ENCODE measurements around the gene TAF6. TPM values are rescaled to one million over a fixed set of nuclear protein-coding genes. Genes with fewer than 3 reads are reported as not detected.

The TAF6 gene
- total and polyA plus RNA-seq, 9 of the 15 experiments (the other 6 are each of a cell fraction or from before 2014, with no cell fraction given), result 0.78 to 78.7 (median 21.3) TPM

GRCh38 chr7:100124301-100125230, 5.4 kb upstream of the TAF6 start (continued):
- TF ChIP-seq BCLAF1 (IDR thresholded peaks at IDR 0.05; ENCODE audit: borderline replicate concordance in 1 of 2, control insufficient read depth in 1 of 2, low read depth in 2 of 2, low read length in 1 of 2), result no peak

GRCh38 chr7:100122568-100122967, 3.4 kb upstream of the TAF6 start:
- peak overlapping the region; percentile 36 for H3K4me2 ChIP-seq (ENCODE audit: insufficient read depth, low read length)
- H3K9me1 ChIP-seq (ENCODE audit: control insufficient read depth, insufficient read depth, low read length), result no peaks in the 10 kb centered on the region
- no peak overlapping the region for H3K4me3 ChIP-seq
- no peak for ATAC-seq
- peak overlapping the region; percentile 65 for H3K27ac ChIP-seq (ENCODE audit: extremely low read depth, low read depth, low read length)
- ChIA-PET POLR2A (interaction anchor here (0.6 to 5.7 kb wide), 5 partner anchors 19 to 618 kb away, joined by 3 to 45 read pairs (median 3); partner anchors contain the start of genes AP4M1, MCM7 and ZNF3), CTCF (ENCODE audit: low intra/inter-chr PET ratio) (no interaction called here)
- peaks cover 36% of the 10 kb centered on the region for H3K79me2 ChIP-seq (ENCODE audit: control insufficient read depth, insufficient read depth, low read length)
- peak overlapping the region; percentile 71 for H2AFZ ChIP-seq (ENCODE audit: low read depth, low read length)
- 64% methylated on average over 1 of the region's 1 CpG for WGBS (ENCODE audit: insufficient coverage, low coverage, missing lambda C conversion rate)
- peak overlapping the region in 1 of 2 experiments; percentile 85; a peak in 2 of 4 replicates for H3K9ac ChIP-seq (ENCODE audit: insufficient read depth in 1 of 2, low read depth in 2 of 2, low read length in 2 of 2)
- peaks cover 35 to 69% of the 10 kb centered on the region in 2 experiments for H3K4me1 ChIP-seq (replicated peaks in 1 of 2; ENCODE audit: control insufficient read depth in 2 of 2, insufficient read depth in 2 of 2, low read length in 2 of 2)
- no peaks in the 10 kb centered on the region for H3K9me3 ChIP-seq (replicated peaks; ENCODE audit: control insufficient read depth, insufficient read depth, low read depth, low read length)
- intact Hi-C loops (cut with micrococcal nuclease) (no loop called here), in situ Hi-C loops (cut with MboI) (no loop called here)
- H3K36me3 ChIP-seq (ENCODE audit: control insufficient read depth, insufficient read depth, low read length), result no peaks in the 10 kb centered on the region; the same call in 2 of the 3 replicates
- H4K20me1 ChIP-seq (replicated peaks; ENCODE audit: control insufficient read depth, insufficient read depth, low read length), result 0 out of 2 replicates have a peak, but pooled peaks cover 4% of the 10 kb centered on the region
- DNase-seq (ENCODE audit: extremely low read depth in 1 of 4, low spot score in 3 of 4), result peak in 3 of 4 experiments; percentile 21 to 71 (median 61)
- no TSS peak for BruUV-seq (replicated peaks)
- FAIRE-seq, result no peak
- H3K27me3 ChIP-seq (ENCODE audit: control insufficient read depth in 2 of 2, insufficient read depth in 2 of 2, low read length in 2 of 2), result no peaks in the 10 kb centered on the region
- peak in 1 of 3 experiments; percentile 49 for TF ChIP-seq YY1 (IDR thresholded peaks at IDR 0.05; ENCODE audit: borderline replicate concordance in 1 of 3, control insufficient read depth in 1 of 3, extremely low read depth in 1 of 3, insufficient read depth in 3 of 3, insufficient read length in 1 of 3, insufficient replicate concordance in 2 of 3, low read depth in 1 of 3, low read length in 2 of 3)
- peak; percentile 92 for TF ChIP-seq NFIC (IDR thresholded peaks at IDR 0.05)
- TF ChIP-seq NFYB (IDR thresholded peaks at IDR 0.05; ENCODE audit: extremely low read depth, insufficient read length), result no peak
- TF ChIP-seq CREM (IDR thresholded peaks at IDR 0.05; ENCODE audit: low read depth), result no peak
- TF ChIP-seq ZBTB33 (CRISPR knock-in tag; IDR thresholded peaks at IDR 0.05), result no peak
- no peak for TF ChIP-seq HDAC1 (IDR thresholded peaks at IDR 0.05)
- no peak for TF ChIP-seq MCM5 (IDR thresholded peaks at IDR 0.05; ENCODE audit: low read depth)

Measured in K562 (cell line).